Measurements from ENCODE around the gene ROR2.

The ROR2 gene

GRCh38 chr9:91849694-91850093 lies 100.3 kb downstream of the ROR2 start:
- Histone ChIP-seq H3K9me3 (no peaks in the 10 kb centered on the region), H3K36me3 (replicated peaks) (no peaks in the 10 kb centered on the region), H3K27me3 (ENCODE audit: low read depth) (no peaks in the 10 kb centered on the region), H3K4me3 (no peak overlapping the region), H3K4me1 (no peaks in the 10 kb centered on the region)
- no peak for DNase-seq (ENCODE audit: low spot score in 2 of 2)
- in situ Hi-C loops (cut with MboI; ENCODE audit: low sequenced_read_pairs), result no loop called here

DNA sequence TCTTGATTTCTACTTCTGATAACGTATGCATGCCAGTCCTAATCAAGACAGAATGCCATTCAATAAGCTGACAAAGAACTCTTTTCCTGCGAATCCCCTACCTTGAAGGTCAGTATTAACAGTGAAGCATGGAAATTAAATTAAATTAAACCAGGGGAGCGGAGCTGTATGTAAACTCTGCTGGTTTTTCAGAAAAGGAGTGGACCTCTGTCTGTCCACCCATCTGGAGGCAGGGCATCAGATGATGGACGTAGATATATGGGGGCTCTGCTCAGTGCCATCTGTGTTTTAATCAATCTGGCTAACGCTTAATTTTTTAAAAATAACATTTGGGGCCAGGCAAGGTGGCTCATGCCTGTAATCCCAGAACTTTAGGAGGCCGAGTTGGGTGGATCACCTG lies 101.9 kb downstream of the ROR2 start:
- Histone ChIP-seq H3K4me1 (no peaks in the 10 kb centered on the region), H3K9me3 (no peaks in the 10 kb centered on the region), H3K27me3 (ENCODE audit: low read depth) (no peaks in the 10 kb centered on the region), H3K36me3 (replicated peaks) (no peaks in the 10 kb centered on the region), H3K4me3 (no peak overlapping the region)
- in situ Hi-C loops (cut with MboI; ENCODE audit: low sequenced_read_pairs), result no loop called here
- no peak for DNase-seq (ENCODE audit: low spot score in 2 of 2)

DNA sequence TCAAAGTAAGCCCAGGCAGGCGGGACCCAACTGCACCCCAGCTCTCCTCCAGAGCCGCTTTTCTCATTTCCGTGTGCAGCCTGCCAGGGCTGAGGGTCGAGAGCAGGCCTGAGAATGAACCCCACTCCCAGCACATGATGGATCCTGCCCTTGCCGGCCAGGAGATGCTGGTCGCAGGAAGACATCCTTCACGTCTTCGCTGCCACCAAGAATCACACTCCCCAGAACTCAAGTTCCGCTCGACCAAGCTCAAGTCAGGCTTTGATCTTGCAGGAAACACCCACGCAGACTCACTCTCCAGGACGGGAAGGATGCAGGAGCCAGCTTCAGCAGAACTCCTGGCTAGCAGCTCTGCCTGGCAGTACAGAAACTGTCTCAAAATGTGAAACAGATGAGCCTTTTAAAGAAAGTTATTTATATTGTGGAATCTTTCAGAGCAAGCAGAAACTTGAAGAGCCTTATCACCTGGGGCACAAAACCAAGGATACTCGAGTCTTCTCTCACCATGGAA lies 102.4 kb downstream of the ROR2 start:
- no peak overlapping the region for H3K4me3 ChIP-seq
- in situ Hi-C loops (cut with MboI; ENCODE audit: low sequenced_read_pairs), result no loop called here
- no peaks in the 10 kb centered on the region for H3K27me3 ChIP-seq (ENCODE audit: low read depth)
- H3K36me3 ChIP-seq (replicated peaks), result no peaks in the 10 kb centered on the region
- no peaks in the 10 kb centered on the region for H3K4me1 ChIP-seq
- no peaks in the 10 kb centered on the region for H3K9me3 ChIP-seq
- no peak for DNase-seq (ENCODE audit: low spot score in 2 of 2)

DNA sequence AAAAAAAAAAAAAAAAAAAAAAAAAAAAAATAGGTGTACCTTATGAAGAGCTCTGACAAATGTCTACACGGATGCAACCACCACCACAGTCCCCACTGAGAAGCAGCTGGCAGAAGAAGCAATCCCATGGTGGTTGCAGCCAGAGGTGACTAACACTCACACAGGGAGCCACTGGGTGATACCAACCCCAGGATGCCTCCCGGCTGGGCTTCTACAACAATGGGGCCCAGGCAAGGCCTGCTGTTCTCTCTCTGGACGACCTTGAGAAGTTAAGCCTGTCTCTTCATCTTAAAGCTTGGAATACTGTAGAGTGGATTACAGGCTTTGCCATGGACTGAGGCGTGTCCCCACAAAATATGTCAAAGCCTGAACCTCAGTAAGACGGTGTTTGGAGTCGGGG lies 104.1 kb downstream of the ROR2 start:
- no peaks in the 10 kb centered on the region for H3K36me3 ChIP-seq (replicated peaks)
- DNase-seq (ENCODE audit: low spot score in 2 of 2), result no peak
- no peaks in the 10 kb centered on the region for H3K9me3 ChIP-seq
- no peaks in the 10 kb centered on the region for H3K27me3 ChIP-seq (ENCODE audit: low read depth)
- no peak overlapping the region for H3K4me3 ChIP-seq
- in situ Hi-C loops (cut with MboI; ENCODE audit: low sequenced_read_pairs), result no loop called here
- no peaks in the 10 kb centered on the region for H3K4me1 ChIP-seq

DNA sequence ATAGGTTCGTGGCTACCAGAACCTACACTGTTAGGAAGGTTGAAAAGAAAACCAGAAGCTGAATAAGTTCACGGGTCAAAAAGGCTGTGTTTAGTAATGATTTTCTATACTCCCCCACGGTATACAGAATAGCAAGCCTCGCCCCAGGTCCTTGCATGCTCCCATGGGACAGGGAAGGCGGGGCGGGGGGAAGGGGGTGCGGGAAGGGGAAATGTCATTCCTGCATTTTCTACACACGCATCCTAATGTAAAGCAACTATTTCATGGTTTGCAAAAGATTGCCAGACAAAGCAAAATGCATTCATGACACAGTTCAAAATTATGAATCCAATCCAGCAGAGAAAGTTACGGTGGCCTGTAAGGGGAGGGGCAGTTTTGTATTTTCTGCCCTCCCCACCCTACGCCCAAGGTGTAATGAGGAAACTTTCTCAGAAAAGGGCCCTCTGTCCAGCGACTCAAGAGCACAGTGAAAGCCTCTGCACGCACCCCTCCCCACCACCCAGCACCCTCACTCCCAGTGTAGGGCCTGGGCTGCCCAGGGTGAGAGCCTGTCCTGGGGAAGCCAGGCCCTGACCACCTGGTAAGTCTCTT lies 105.2 kb downstream of the ROR2 start:
- no peaks in the 10 kb centered on the region for H3K27me3 ChIP-seq (ENCODE audit: low read depth)
- in situ Hi-C loops (cut with MboI; ENCODE audit: low sequenced_read_pairs), result no loop called here
- peak in 1 of 2 experiments; percentile 34 for DNase-seq (ENCODE audit: low spot score in 2 of 2)
- H3K4me3 ChIP-seq, result no peak overlapping the region
- no peaks in the 10 kb centered on the region for H3K9me3 ChIP-seq
- H3K4me1 ChIP-seq, result no peaks in the 10 kb centered on the region
- H3K36me3 ChIP-seq (replicated peaks), result no peaks in the 10 kb centered on the region

- Histone ChIP-seq H3K4me3 (no peak overlapping the region), H3K9me3 (no peaks in the 10 kb centered on the region), H3K4me1 (no peaks in the 10 kb centered on the region), H3K27me3 (ENCODE audit: low read depth) (no peaks in the 10 kb centered on the region), H3K36me3 (replicated peaks) (no peaks in the 10 kb centered on the region)
- DNase-seq (ENCODE audit: low spot score in 2 of 2), result no peak
- in situ Hi-C loops (cut with MboI; ENCODE audit: low sequenced_read_pairs), result no loop called here
These were observed 105.8 kb downstream of the ROR2 start for GRCh38 chr9:91844190-91844589.

DNA sequence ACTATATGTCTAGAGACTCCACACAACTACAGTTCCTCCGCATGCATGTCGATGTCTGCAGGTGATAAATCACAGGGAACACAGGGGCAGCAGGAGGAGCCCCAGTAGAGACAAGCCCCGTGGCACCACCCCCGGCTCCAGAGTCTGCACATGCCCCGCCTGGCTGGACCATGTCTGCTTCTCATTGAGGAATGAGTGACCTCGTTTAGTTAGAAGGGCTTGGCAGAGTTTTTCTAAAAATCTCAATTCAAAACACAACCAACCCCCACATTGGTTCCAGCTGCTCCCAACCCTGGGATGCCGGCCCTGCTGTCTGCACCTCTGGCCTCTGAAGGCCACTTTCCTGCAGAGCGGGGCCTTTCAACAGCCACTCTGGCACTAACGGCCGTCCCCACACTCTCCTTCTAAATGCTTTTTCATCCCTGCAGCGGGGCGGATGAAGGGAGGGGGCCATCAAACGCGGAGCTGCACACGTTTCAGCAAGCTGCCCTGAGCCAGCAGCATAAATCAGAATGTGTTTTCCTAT lies 106.3 kb downstream of the ROR2 start:
- no peak for DNase-seq (ENCODE audit: low spot score in 2 of 2)
- no peak overlapping the region for H3K4me3 ChIP-seq

DNA sequence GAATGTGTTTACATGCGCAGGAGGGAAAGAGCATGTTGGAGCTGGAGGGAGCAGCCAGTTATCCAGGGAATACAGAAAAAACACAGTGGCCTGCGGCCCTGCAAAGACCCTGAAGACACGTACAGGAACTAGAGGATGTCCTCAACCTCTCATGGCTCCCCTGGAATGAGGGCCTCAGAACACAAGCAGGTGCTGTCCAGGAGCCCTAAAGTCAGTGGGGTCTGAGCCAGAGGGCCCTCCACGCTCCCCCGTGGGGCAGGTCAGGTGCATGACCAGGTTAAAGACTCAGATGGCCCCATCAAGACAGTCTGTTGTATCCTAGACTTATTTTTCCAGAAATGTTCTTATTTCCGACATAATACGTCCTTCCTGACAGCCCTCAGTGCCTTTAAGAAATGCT lies 106.9 kb downstream of the ROR2 start:
- no peaks in the 10 kb centered on the region for H3K36me3 ChIP-seq (replicated peaks)
- no peaks in the 10 kb centered on the region for H3K27me3 ChIP-seq (ENCODE audit: low read depth)
- no peak overlapping the region for H3K4me3 ChIP-seq
- no peak for DNase-seq (ENCODE audit: low spot score in 2 of 2)
- in situ Hi-C loops (cut with MboI; ENCODE audit: low sequenced_read_pairs), result no loop called here
- H3K4me1 ChIP-seq, result peaks cover 3% of the 10 kb centered on the region
- no peaks in the 10 kb centered on the region for H3K9me3 ChIP-seq

More for the DNA sequence above, 106.3 kb downstream of the ROR2 start:
- Histone ChIP-seq H3K27me3 (ENCODE audit: low read depth) (no peaks in the 10 kb centered on the region), H3K4me1 (no peaks in the 10 kb centered on the region), H3K9me3 (no peaks in the 10 kb centered on the region), H3K36me3 (replicated peaks) (no peaks in the 10 kb centered on the region)
- in situ Hi-C loops (cut with MboI; ENCODE audit: low sequenced_read_pairs), result no loop called here

- Histone ChIP-seq H3K27me3 (ENCODE audit: low read depth) (no peaks in the 10 kb centered on the region), H3K4me3 (no peak overlapping the region), H3K36me3 (replicated peaks) (no peaks in the 10 kb centered on the region), H3K4me1 (peaks cover 9% of the 10 kb centered on the region), H3K9me3 (no peaks in the 10 kb centered on the region)
- no peak for DNase-seq (ENCODE audit: low spot score in 2 of 2)
- in situ Hi-C loops (cut with MboI; ENCODE audit: low sequenced_read_pairs), result no loop called here
These were observed 107.5 kb downstream of the ROR2 start for GRCh38 chr9:91842358-91843049.

DNA sequence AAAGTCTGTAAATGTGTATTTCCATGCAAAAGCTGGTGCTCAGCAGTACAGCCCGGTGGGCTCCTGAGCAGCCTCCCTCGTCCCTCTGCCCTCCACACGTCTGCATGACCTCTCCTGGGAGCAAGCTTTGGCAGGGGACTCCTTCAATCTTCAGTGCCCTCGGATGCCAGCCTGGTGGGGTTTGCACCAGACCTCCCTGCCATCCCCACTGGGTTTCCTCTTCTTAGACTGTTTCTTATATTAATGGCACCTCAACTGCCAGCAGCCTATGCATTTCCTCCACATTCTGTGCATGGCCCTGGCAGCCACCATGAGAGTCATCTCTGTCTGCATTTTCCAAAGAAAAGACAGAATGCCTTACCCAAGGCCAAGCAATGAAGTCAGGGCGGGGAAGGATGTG lies 108.4 kb downstream of the ROR2 start:
- Histone ChIP-seq H3K36me3 (replicated peaks) (no peaks in the 10 kb centered on the region), H3K4me3 (no peak overlapping the region), H3K4me1 (peaks cover 11% of the 10 kb centered on the region), H3K27me3 (ENCODE audit: low read depth) (no peaks in the 10 kb centered on the region), H3K9me3 (no peaks in the 10 kb centered on the region)
- in situ Hi-C loops (cut with MboI; ENCODE audit: low sequenced_read_pairs), result no loop called here
- DNase-seq (ENCODE audit: low spot score in 2 of 2), result no peak

GRCh38 chr9:91840882-91841281 lies 109.1 kb downstream of the ROR2 start:
- H3K36me3 ChIP-seq (replicated peaks), result no peaks in the 10 kb centered on the region
- in situ Hi-C loops (cut with MboI; ENCODE audit: low sequenced_read_pairs), result no loop called here
- peaks cover 11% of the 10 kb centered on the region for H3K4me1 ChIP-seq
- no peak overlapping the region for H3K4me3 ChIP-seq
- no peaks in the 10 kb centered on the region for H3K9me3 ChIP-seq
- H3K27me3 ChIP-seq (ENCODE audit: low read depth), result no peaks in the 10 kb centered on the region
- DNase-seq (ENCODE audit: low spot score in 2 of 2), result no peak

- Histone ChIP-seq H3K4me1 (peaks cover 11% of the 10 kb centered on the region), H3K27me3 (ENCODE audit: low read depth) (no peaks in the 10 kb centered on the region), H3K9me3 (no peaks in the 10 kb centered on the region), H3K4me3 (no peak overlapping the region), H3K36me3 (replicated peaks) (no peaks in the 10 kb centered on the region)
- in situ Hi-C loops (cut with MboI; ENCODE audit: low sequenced_read_pairs), result no loop called here
- no peak for DNase-seq (ENCODE audit: low spot score in 2 of 2)
These were observed 109.6 kb downstream of the ROR2 start for GRCh38 chr9:91840469-91840868.

GRCh38 chr9:91839926-91840465 lies 110.0 kb downstream of the ROR2 start:
- in situ Hi-C loops (cut with MboI; ENCODE audit: low sequenced_read_pairs), result no loop called here

DNA sequence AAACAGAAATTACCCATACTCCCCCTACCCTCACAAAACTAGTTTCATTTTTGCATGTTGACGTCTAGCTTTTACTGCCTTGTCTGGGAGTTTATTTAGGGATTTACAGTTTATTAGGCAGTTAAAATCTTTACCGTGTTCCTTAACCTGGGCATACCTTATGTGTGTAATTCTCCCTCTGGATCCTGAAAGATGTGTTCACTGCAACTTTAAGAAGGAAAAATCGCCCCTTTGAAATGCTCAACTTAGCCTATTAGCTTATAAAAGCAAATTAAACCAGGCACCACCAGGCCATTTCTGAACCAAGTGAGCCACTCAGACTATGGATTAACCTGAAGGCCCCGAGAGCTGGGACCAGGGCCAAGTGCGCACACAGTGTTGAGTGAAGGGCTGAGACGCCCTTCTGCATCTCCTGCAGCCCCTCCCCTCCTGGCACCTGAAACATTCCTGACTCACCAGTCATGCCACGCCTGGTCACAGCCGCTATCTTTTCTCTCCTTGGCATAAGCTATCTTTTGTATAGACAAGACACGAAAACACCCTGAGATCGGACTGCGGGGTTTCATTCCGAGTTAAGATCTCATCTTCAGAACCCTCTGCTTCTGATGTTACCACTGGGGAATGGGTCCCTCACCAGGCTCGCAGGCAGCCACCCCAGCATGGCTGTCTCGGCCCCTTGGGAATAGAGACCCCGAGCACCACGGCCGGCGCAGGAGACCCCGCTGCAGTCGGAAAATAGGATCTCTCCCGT lies 111.9 kb downstream of the ROR2 start:
- no peaks in the 10 kb centered on the region for H3K36me3 ChIP-seq (replicated peaks)
- peak; percentile 44 to 72 for DNase-seq (ENCODE audit: low spot score in 2 of 2)

More at GRCh38 chr9:91839926-91840465, 110.0 kb downstream of the ROR2 start:
- DNase-seq (ENCODE audit: low spot score in 2 of 2), result no peak
- Histone ChIP-seq H3K9me3 (no peaks in the 10 kb centered on the region), H3K4me3 (no peak overlapping the region), H3K36me3 (replicated peaks) (no peaks in the 10 kb centered on the region), H3K4me1 (peaks cover 11% of the 10 kb centered on the region), H3K27me3 (ENCODE audit: low read depth) (no peaks in the 10 kb centered on the region)

More for the DNA sequence above, 111.9 kb downstream of the ROR2 start:
- Histone ChIP-seq H3K27me3 (ENCODE audit: low read depth) (no peaks in the 10 kb centered on the region), H3K4me1 (peaks cover 11% of the 10 kb centered on the region), H3K4me3 (no peak overlapping the region), H3K9me3 (no peaks in the 10 kb centered on the region)
- in situ Hi-C loops (cut with MboI; ENCODE audit: low sequenced_read_pairs), result no loop called here

Data from HAP-1 (cell line).